ENCODE results near the gene NFIB.

NFIB gene

GRCh38 chr9:14147738-14148137 is 166.2 kb downstream of the NFIB start:
- DNase-seq (ENCODE audit: low spot score): no peak

GRCh38 chr9:14146201-14146874 is 167.6 kb downstream of the NFIB start:
- DNase-seq (ENCODE audit: low spot score): no peak

GRCh38 chr9:14144215-14144614 is 169.7 kb downstream of the NFIB start:
- no peak for DNase-seq (ENCODE audit: low spot score)

- no peak for DNase-seq (ENCODE audit: low spot score)
Measured at GRCh38 chr9:14141699-14142098, 172.2 kb downstream of the NFIB start.

- no peak for DNase-seq (ENCODE audit: low spot score)
Measured at GRCh38 chr9:14140096-14140697, 173.7 kb downstream of the NFIB start.

GRCh38 chr9:14139287-14139686 is 174.7 kb downstream of the NFIB start:
- DNase-seq (ENCODE audit: low spot score): no peak

- no peak for DNase-seq (ENCODE audit: low spot score)
Measured at GRCh38 chr9:14136646-14137370, 177.1 kb downstream of the NFIB start.

- no peak for DNase-seq (ENCODE audit: low spot score)
Measured at GRCh38 chr9:14136047-14136635, 177.8 kb downstream of the NFIB start.

- DNase-seq (ENCODE audit: low spot score): no peak
Measured at GRCh38 chr9:14135421-14135820, 178.5 kb downstream of the NFIB start.

- DNase-seq (ENCODE audit: low spot score): peak; percentile 45
Measured at GRCh38 chr9:14133394-14133793, 180.5 kb downstream of the NFIB start.

- DNase-seq (ENCODE audit: low spot score): no peak
Measured at GRCh38 chr9:14132775-14133174, 181.2 kb downstream of the NFIB start.

GRCh38 chr9:14131356-14132088 is 182.4 kb downstream of the NFIB start:
- DNase-seq (ENCODE audit: low spot score): no peak

GRCh38 chr9:14127656-14128055 is 186.3 kb downstream of the NFIB start:
- no peak for DNase-seq (ENCODE audit: low spot score)

GRCh38 chr9:14119694-14120514 is 194.0 kb downstream of the NFIB start:
- DNase-seq (ENCODE audit: low spot score): no peak

GRCh38 chr9:14112226-14112625 is 201.7 kb downstream of the NFIB start:
- DNase-seq (ENCODE audit: low spot score): no peak

- no peak for DNase-seq (ENCODE audit: low spot score)
Measured at GRCh38 chr9:14111696-14112095, 202.2 kb downstream of the NFIB start.

- no peak for DNase-seq (ENCODE audit: low spot score)
Measured at GRCh38 chr9:14107977-14108376, 206.0 kb downstream of the NFIB start.

GRCh38 chr9:14107495-14107894 is 206.4 kb downstream of the NFIB start:
- DNase-seq (ENCODE audit: low spot score): no peak

- DNase-seq (ENCODE audit: low spot score): no peak
Measured at GRCh38 chr9:14106699-14107098, 207.2 kb downstream of the NFIB start.

- DNase-seq (ENCODE audit: low spot score): no peak
Measured at GRCh38 chr9:14104496-14104895, 209.4 kb downstream of the NFIB start.

- no peak for DNase-seq (ENCODE audit: low spot score)
Measured at GRCh38 chr9:14103115-14103514, 210.8 kb downstream of the NFIB start.
